GM12878 (cell line): ENCODE measurements around the gene UGT1A6. TPM values are rescaled to one million over a fixed set of nuclear protein-coding genes. Genes with fewer than 3 reads are reported as not detected.

Experiments used
- ATAC-seq: fragments of 200-7000 bp; cut with Tn5 transposase; 3 replicates; pipeline ENCODE4 v1.9.1; 2020; ENCODE audit warnings: mild to moderate bottlenecking, moderate library complexity
- BruUV-seq: library from RNA; stranded (reverse); fragments of 400-500 nt; replicated peaks from 2 replicates; lab custom pipeline; 2021; lab: Mats Ljungman, UMichigan
- CTCF ChIA-PET: fragments of 300-600 bp; sonication (Branson Sonifier 250); formaldehyde crosslinking; extraction: SDS; loops from one replicate; lab custom pipeline; 2021; ENCODE audit warnings: inconsistent platforms; lab: Yijun Ruan, JAX
- POLR2A ChIA-PET: fragments of 350-600 bp; formaldehyde crosslinking; extraction: SDS; loops from one replicate; lab custom pipeline; 2021; ENCODE audit warnings: inconsistent platforms; lab: Charles Lee
- RAD21 ChIA-PET: fragments of 300-600 bp; sonication (Branson Sonifier 250); formaldehyde crosslinking; loops from one replicate; lab custom pipeline; 2023; ENCODE audit warnings: antibody characterized with exemption; ENCODE audit not compliant: unreplicated experiment; lab: Charles Lee
- SMC1A ChIA-PET: fragments of 300-600 bp; sonication (Branson Sonifier 250); formaldehyde crosslinking; loops from one replicate; lab custom pipeline; 2023; ENCODE audit not compliant: unreplicated experiment, uncharacterized antibody; lab: Charles Lee
- DNase-seq: peaks from one replicate; pipeline ENCODE4 v3.0.0-alpha.2; 2011; ENCODE audit warnings: low read depth, low spot score
- FAIRE-seq: peaks from 3 replicates; lab custom pipeline; 2011; peaks lifted over from hg19 to GRCh38; lab: Jason Lieb, UNC
- H2AFZ ChIP-seq: 2 replicates; pipeline ENCODE4 v1.6.0; 2011; ENCODE audit warnings: low read depth, low read length, control low read depth; ENCODE audit not compliant: control insufficient read depth
- H3K27ac ChIP-seq: 2 replicates; pipeline ENCODE4 v1.5.1; 2011; ENCODE audit warnings: control low read depth; ENCODE audit not compliant: control insufficient read depth, insufficient read depth
- H3K27me3 ChIP-seq, 2 experiments: replicated peaks in 1 of 2; 2 replicates each; pipeline versions ENCODE4 v1.6.0 to v1.6.1; 2011; ENCODE audit warnings: low read length in 1 of 2; ENCODE audit not compliant: control insufficient read depth in 2 of 2, insufficient read depth in 2 of 2
- H3K36me3 ChIP-seq, 2 experiments: 2 replicates each; pipeline ENCODE4 v1.5.1; 2011; ENCODE audit warnings: low read length in 1 of 2; ENCODE audit not compliant: control insufficient read depth in 2 of 2, insufficient read depth in 2 of 2
- H3K4me1 ChIP-seq: 2 replicates; pipeline ENCODE4 v1.6.1; 2011; ENCODE audit warnings: mild to moderate bottlenecking, low read length, moderate library complexity, mixed read lengths; ENCODE audit not compliant: control insufficient read depth, insufficient read depth
- H3K4me2 ChIP-seq: 2 replicates; pipeline ENCODE4 v1.6.0; 2011; ENCODE audit warnings: control low read depth; ENCODE audit not compliant: control insufficient read depth, insufficient read depth
- H3K4me3 ChIP-seq: fragments of 200-600 bp; sonication (generic); 2 replicates; pipeline ENCODE4 v1.5.1; 2016
- H3K79me2 ChIP-seq: 2 replicates; pipeline ENCODE4 v1.6.0; 2011; ENCODE audit warnings: low read length; ENCODE audit not compliant: control insufficient read depth, insufficient read depth
- H3K9ac ChIP-seq: 2 replicates; pipeline ENCODE4 v1.8.0; 2011; ENCODE audit warnings: low read length, control low read depth, mixed read lengths; ENCODE audit not compliant: control insufficient read depth, insufficient read depth
- H3K9me3 ChIP-seq: replicated peaks from 3 replicates; pipeline ENCODE4 v1.5.1; 2011; ENCODE audit warnings: mild to moderate bottlenecking, low read length; ENCODE audit not compliant: control insufficient read depth, insufficient read depth
- H4K20me1 ChIP-seq: 2 replicates; pipeline ENCODE4 v1.6.0; 2011; ENCODE audit not compliant: control insufficient read depth, insufficient read depth
- ATF7 ChIP-seq: fragments of 450-650 bp; IDR thresholded peaks from 2 replicates; pipeline ENCODE4 v1.6.1; 2016; ENCODE audit warnings: low read depth, mild to moderate bottlenecking
- FOXM1 ChIP-seq: IDR thresholded peaks from 2 replicates; pipeline ENCODE4 v1.6.1; 2012; ENCODE audit warnings: low read depth, mild to moderate bottlenecking, inconsistent platforms, low read length, moderate library complexity
- POLR2AphosphoS5 ChIP-seq: IDR thresholded peaks from 2 replicates; pipeline ENCODE4 v1.6.1; 2011; ENCODE audit warnings: mild to moderate bottlenecking, low read length, inconsistent platforms
- SIX5 ChIP-seq: IDR thresholded peaks from 2 replicates; pipeline ENCODE4 v1.6.1; 2011; ENCODE audit warnings: mild to moderate bottlenecking, low read depth, low read length, moderate library complexity; ENCODE audit not compliant: severe bottlenecking
- SRF ChIP-seq, 2 experiments: IDR thresholded peaks; 2 replicates each; pipeline ENCODE4 v1.6.1; 2011; ENCODE audit warnings: low read depth in 2 of 2, low read length in 2 of 2, mild to moderate bottlenecking in 1 of 2, moderate library complexity in 1 of 2
- SUZ12 ChIP-seq: fragments of 200-600 bp; sonication (generic); IDR thresholded peaks from one replicate; pipeline ENCODE4 v1.6.1; 2018; ENCODE audit warnings: antibody characterized with exemption, mild to moderate bottlenecking; ENCODE audit not compliant: unreplicated experiment
- WGBS: methylation state at CpG from one replicate; pipeline ENCODE4 v1.1.6; 2016; ENCODE audit warnings: low lambda C conversion rate; ENCODE audit not compliant: insufficient replicate concordance, insufficient coverage; ENCODE audit errors: missing lambda C conversion rate; 5-methylcytosine and 5-hydroxymethylcytosine counted together
- in situ Hi-C: fragments of 300-500 bp; cut with MboI; formaldehyde crosslinking; loops from 9 replicates; pipeline ENCODE4 v1.14.3; 2018; ENCODE audit warnings: mixed read lengths
- intact Hi-C: fragments of 100-400 bp; cut with micrococcal nuclease; formaldehyde crosslinking; loops from one replicate; pipeline ENCODE4 v1.14.2; 2022; ENCODE audit not compliant: unreplicated experiment
- polyA plus RNA-seq, 11 experiments: library from polyadenylated mRNA; depleted of rRNA in 4 of 11; unstranded in 6 of 11; stranded (reverse) in 5 of 11; fragments of >200 nt; fragmentation: Nextera tagmentation in 4 of 11; fragmentation: Illumina TruSeq in 1 of 11; extraction: Ambion mirVana in 4 of 11; extraction: Trizol in 1 of 11; gene quantifications; 1 replicate in 1 of 11; 2 replicates in 10 of 11; pipeline versions ENCODE4 v1.2.1 to v1.2.3, GENCODE V29; 2011 to 2016; ENCODE audit warnings: inconsistent platforms in 2 of 11, missing spikeins in 2 of 11, low read depth in 1 of 11
- total RNA-seq, 4 experiments: library from RNA; depleted of rRNA in 3 of 4; stranded (reverse); fragments of >200 nt in 3 of 4; fragmentation: Illumina TruSeq in 1 of 4; extraction: Trizol in 1 of 4; gene quantifications; 2 replicates each; pipeline versions ENCODE4 v1.2.1 to v1.2.3, GENCODE V29; 2013 to 2021
- TF ChIP-seq, protein P1 (sequence below): fragments of 450-650 bp; IDR thresholded peaks from 2 replicates; pipeline ENCODE4 v1.6.1; 2018; ENCODE audit warnings: borderline replicate concordance, mild to moderate bottlenecking; ENCODE audit not compliant: partially characterized antibody
- TF ChIP-seq, protein P2 (sequence below): fragments of 450-650 bp; IDR thresholded peaks from 2 replicates; pipeline ENCODE4 v1.6.1; 2017; ENCODE audit warnings: mild to moderate bottlenecking, moderate library complexity

UGT1A6 gene
- total and polyA plus RNA-seq, 10 of the 15 experiments (the other 5 are each of a cell fraction or from before 2014, with no cell fraction given): not detected

DNA sequence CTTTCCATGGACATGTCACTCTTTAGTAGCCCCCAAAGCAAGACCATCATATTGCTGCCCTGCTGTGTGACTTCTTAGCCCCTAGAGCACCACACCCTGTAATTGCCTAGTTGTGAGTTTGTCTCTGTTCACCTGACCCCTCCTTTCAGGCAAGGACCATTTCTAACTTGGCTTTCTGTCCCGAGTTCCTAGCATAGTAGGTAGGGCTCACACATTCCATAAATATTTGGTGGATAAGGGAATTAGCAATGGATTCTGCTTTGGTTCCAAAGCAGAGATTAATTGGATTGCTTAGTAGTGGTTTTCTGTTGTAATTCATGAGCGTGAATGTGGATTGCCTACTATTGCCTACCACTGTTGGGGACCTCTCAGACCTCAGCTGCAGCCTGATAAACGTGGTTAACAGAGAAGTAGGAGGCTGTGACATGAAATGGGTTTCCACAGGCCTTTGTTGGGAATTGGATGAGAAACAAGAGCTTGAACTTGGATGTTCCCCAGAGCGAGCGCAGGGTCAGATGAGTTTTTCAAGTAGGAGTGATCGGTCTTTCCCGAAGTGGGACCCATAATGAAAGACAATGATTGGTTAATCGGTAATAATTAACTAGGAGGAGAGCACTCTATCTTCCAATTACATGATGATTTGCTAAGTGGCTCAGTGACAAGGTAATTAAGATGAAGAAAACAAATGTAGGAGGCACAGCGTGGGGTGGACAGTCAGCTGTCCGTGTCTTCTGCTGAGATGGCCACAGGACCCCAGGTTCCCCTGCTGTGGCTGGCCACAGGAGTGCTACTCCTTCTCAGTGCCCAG, 54.0 kb downstream of the UGT1A6 start:
- H3K27ac ChIP-seq: no peak overlapping the region
- FAIRE-seq: no peak
- ChIA-PET POLR2A (no interaction called here), CTCF (no interaction called here)
- H3K4me3 ChIP-seq: no peak overlapping the region
- H3K4me1 ChIP-seq: no peaks in the 10 kb centered on the region
- no peaks in the 10 kb centered on the region; the same call in 2 of the 3 replicates for H3K9me3 ChIP-seq
- BruUV-seq: no TSS peak
- H3K4me2 ChIP-seq: no peak overlapping the region
- TF ChIP-seq SUZ12 (no peak), ATF7 (no peak), POLR2AphosphoS5 (no peak), FOXM1 (no peak), SIX5 (no peak), SRF (IDR thresholded peaks at IDR 0.05; ENCODE audit: low read depth in 2 of 2, low read length in 2 of 2) (no peak)
- TF ChIP-seq, protein P1, sequence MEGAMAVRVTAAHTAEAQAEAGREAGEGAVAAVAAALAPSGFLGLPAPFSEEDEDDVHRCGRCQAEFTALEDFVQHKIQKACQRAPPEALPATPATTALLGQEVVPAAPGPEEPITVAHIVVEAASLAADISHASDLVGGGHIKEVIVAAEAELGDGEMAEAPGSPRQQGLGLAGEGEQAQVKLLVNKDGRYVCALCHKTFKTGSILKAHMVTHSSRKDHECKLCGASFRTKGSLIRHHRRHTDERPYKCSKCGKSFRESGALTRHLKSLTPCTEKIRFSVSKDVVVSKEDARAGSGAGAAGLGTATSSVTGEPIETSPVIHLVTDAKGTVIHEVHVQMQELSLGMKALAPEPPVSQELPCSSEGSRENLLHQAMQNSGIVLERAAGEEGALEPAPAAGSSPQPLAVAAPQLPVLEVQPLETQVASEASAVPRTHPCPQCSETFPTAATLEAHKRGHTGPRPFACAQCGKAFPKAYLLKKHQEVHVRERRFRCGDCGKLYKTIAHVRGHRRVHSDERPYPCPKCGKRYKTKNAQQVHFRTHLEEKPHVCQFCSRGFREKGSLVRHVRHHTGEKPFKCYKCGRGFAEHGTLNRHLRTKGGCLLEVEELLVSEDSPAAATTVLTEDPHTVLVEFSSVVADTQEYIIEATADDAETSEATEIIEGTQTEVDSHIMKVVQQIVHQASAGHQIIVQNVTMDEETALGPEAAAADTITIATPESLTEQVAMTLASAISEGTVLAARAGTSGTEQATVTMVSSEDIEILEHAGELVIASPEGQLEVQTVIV: no peak
- TF ChIP-seq, protein P2, sequence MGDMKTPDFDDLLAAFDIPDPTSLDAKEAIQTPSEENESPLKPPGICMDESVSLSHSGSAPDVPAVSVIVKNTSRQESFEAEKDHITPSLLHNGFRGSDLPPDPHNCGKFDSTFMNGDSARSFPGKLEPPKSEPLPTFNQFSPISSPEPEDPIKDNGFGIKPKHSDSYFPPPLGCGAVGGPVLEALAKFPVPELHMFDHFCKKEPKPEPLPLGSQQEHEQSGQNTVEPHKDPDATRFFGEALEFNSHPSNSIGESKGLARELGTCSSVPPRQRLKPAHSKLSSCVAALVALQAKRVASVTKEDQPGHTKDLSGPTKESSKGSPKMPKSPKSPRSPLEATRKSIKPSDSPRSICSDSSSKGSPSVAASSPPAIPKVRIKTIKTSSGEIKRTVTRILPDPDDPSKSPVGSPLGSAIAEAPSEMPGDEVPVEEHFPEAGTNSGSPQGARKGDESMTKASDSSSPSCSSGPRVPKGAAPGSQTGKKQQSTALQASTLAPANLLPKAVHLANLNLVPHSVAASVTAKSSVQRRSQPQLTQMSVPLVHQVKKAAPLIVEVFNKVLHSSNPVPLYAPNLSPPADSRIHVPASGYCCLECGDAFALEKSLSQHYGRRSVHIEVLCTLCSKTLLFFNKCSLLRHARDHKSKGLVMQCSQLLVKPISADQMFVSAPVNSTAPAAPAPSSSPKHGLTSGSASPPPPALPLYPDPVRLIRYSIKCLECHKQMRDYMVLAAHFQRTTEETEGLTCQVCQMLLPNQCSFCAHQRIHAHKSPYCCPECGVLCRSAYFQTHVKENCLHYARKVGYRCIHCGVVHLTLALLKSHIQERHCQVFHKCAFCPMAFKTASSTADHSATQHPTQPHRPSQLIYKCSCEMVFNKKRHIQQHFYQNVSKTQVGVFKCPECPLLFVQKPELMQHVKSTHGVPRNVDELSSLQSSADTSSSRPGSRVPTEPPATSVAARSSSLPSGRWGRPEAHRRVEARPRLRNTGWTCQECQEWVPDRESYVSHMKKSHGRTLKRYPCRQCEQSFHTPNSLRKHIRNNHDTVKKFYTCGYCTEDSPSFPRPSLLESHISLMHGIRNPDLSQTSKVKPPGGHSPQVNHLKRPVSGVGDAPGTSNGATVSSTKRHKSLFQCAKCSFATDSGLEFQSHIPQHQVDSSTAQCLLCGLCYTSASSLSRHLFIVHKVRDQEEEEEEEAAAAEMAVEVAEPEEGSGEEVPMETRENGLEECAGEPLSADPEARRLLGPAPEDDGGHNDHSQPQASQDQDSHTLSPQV: no peak
- TF ChIP-seq, all 136 proteins: peak for 0
- Histone ChIP-seq H3K36me3 (no peaks in the 10 kb centered on the region), H4K20me1 (no peaks in the 10 kb centered on the region), H2AFZ (no peak overlapping the region), H3K9ac (no peak overlapping the region), H3K79me2 (no peaks in the 10 kb centered on the region), H3K27me3 (no peaks in the 10 kb centered on the region)
- WGBS: 48% methylated on average over 10 of the region's 10 CpGs
- SMC1A ChIA-PET: no interaction called here
- in situ Hi-C loops: no loop called here
- RAD21 ChIA-PET: no interaction called here
- DNase-seq (no peak), ATAC-seq (no peak)
- intact Hi-C loops: no loop called here
